ENCODE results near the gene GPC5.

Gene GPC5

DNA sequence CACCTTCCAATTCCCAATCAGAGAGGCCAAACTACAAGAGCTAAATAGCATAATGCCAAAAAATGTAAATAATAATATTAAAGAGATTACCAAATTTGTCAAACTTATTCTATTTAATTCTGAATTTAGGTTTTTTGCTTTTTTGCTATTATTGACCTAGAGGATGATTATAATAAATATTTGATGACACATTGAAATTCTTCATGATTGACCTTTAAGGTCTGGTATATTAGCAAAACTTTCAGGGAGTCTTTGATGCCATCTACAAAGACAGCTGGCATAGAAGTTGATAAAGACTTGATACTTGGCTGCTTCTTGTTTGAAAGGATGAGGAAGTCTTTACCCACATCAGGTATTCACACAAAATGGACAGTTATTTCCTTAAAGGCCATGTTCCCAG lies 1168.3 kb downstream of the GPC5 start:
- Histone ChIP-seq H3K36me3 (ENCODE audit: insufficient read depth, insufficient read length, low read length) (no peaks in the 10 kb centered on the region), H3K4me3 (ENCODE audit: insufficient read length, low read depth) (no peak overlapping the region), H3K27me3 (ENCODE audit: insufficient read depth, insufficient read length) (no peaks in the 10 kb centered on the region), H3K4me1 (ENCODE audit: insufficient read depth, insufficient read length) (no peaks in the 10 kb centered on the region), H3K9me3 (ENCODE audit: insufficient read depth, low read length) (no peaks in the 10 kb centered on the region), H3K9ac (ENCODE audit: insufficient read length, low read depth) (no peak overlapping the region)
- TF ChIP-seq YY1 (IDR thresholded peaks at IDR 0.05; ENCODE audit: insufficient read depth, insufficient read length) (no peak), ZNF274 (IDR thresholded peaks at IDR 0.05; ENCODE audit: low read depth, low read length) (no peak), SUZ12 (IDR thresholded peaks at IDR 0.05; ENCODE audit: extremely low read depth, insufficient read depth, insufficient read length) (no peak)
- no peak for DNase-seq (ENCODE audit: low read depth, low spot score)

DNA sequence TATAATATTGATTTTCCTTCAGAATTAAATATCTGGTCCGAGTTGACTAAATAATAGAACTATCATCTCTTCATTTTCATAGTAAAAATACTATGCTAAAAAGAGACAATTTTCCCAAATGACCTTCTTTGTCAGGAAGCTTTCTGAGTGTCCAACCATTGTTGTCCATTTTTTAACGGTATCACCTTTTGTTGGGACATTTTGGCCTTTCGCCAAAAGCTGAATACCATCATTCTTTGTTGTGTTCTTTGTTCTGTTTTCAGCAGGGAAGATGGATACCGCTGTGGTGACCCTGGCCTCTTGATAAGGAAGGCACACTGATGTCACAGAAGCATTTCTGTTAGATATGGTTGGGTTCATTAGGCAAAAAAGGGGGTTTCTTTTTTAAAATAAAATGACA lies 1173.8 kb downstream of the GPC5 start:
- no peak for DNase-seq (ENCODE audit: low read depth, low spot score)
- TF ChIP-seq YY1 (IDR thresholded peaks at IDR 0.05; ENCODE audit: insufficient read depth, insufficient read length) (no peak), ZNF274 (IDR thresholded peaks at IDR 0.05; ENCODE audit: low read depth, low read length) (no peak), SUZ12 (IDR thresholded peaks at IDR 0.05; ENCODE audit: extremely low read depth, insufficient read depth, insufficient read length) (no peak)
- H3K27me3 ChIP-seq (ENCODE audit: insufficient read depth, insufficient read length): no peaks in the 10 kb centered on the region
- H3K36me3 ChIP-seq (ENCODE audit: insufficient read depth, insufficient read length, low read length): no peaks in the 10 kb centered on the region
- no peaks in the 10 kb centered on the region for H3K9me3 ChIP-seq (ENCODE audit: insufficient read depth, low read length)
- H3K4me1 ChIP-seq (ENCODE audit: insufficient read depth, insufficient read length): no peaks in the 10 kb centered on the region
- H3K9ac ChIP-seq (ENCODE audit: insufficient read length, low read depth): no peak overlapping the region
- no peak overlapping the region for H3K4me3 ChIP-seq (ENCODE audit: insufficient read length, low read depth)

DNA sequence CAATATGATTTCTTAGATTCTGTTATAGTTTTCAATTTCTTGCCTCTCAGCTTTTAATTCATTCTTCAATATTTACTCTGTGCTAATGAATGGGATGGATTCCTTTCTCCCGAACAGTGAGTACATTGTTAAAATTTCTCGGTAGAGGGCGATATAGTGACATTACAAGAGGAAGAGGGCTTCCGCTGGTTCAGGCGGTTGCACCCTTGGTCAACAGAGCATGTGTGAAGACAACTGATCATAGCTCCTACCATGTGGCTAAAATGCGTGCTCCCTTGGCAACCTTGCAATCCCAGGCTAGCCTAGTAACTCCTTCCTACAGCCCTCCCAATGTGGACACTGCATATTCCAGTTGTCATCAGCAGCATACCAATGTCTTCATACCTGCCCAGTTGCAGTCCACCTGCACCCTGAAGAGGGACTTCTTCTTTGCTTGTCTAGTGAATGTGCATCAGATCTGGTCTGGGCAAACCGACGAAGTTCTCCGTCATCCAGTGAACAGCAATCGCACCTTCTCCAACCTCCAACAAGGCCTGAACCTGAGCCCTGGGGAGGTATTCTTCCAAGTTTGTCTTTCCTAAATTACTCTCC lies 1175.1 kb downstream of the GPC5 start:
- H3K27me3 ChIP-seq (ENCODE audit: insufficient read depth, insufficient read length): no peaks in the 10 kb centered on the region
- H3K9me3 ChIP-seq (ENCODE audit: insufficient read depth, low read length): no peaks in the 10 kb centered on the region
- no peak overlapping the region for H3K9ac ChIP-seq (ENCODE audit: insufficient read length, low read depth)
- H3K4me3 ChIP-seq (ENCODE audit: insufficient read length, low read depth): no peak overlapping the region
- TF ChIP-seq SUZ12 (IDR thresholded peaks at IDR 0.05; ENCODE audit: extremely low read depth, insufficient read depth, insufficient read length) (no peak), ZNF274 (IDR thresholded peaks at IDR 0.05; ENCODE audit: low read depth, low read length) (no peak), YY1 (IDR thresholded peaks at IDR 0.05; ENCODE audit: insufficient read depth, insufficient read length) (no peak)
- DNase-seq (ENCODE audit: low read depth, low spot score): peak; percentile 38
- no peaks in the 10 kb centered on the region for H3K36me3 ChIP-seq (ENCODE audit: insufficient read depth, insufficient read length, low read length)
- no peaks in the 10 kb centered on the region for H3K4me1 ChIP-seq (ENCODE audit: insufficient read depth, insufficient read length)

DNA sequence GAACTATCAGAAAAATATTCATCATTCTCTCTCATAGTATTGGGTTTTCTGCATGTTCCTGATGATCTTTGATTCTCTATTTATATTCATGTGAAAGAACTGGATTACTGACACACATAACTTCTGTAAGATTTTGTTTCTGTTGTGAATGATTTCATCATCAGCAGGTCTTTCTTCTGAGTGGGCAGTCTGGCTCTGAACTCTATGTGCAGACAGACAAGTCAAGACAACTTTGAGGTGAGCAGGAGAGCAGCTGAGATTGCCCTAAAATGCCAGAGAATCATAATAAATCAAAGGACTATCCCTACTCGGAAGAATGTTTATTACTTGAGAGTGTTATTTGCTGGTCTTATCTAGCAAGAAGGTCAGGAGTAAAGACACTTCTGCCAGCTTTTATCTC lies 1176.1 kb downstream of the GPC5 start:
- Histone ChIP-seq H3K9me3 (ENCODE audit: insufficient read depth, low read length) (no peaks in the 10 kb centered on the region), H3K4me3 (ENCODE audit: insufficient read length, low read depth) (no peak overlapping the region), H3K36me3 (ENCODE audit: insufficient read depth, insufficient read length, low read length) (no peaks in the 10 kb centered on the region), H3K4me1 (ENCODE audit: insufficient read depth, insufficient read length) (no peaks in the 10 kb centered on the region), H3K27me3 (ENCODE audit: insufficient read depth, insufficient read length) (no peaks in the 10 kb centered on the region), H3K9ac (ENCODE audit: insufficient read length, low read depth) (no peak overlapping the region)
- TF ChIP-seq YY1 (IDR thresholded peaks at IDR 0.05; ENCODE audit: insufficient read depth, insufficient read length) (no peak), SUZ12 (IDR thresholded peaks at IDR 0.05; ENCODE audit: extremely low read depth, insufficient read depth, insufficient read length) (no peak)
- DNase-seq (ENCODE audit: low read depth, low spot score): no peak

DNA sequence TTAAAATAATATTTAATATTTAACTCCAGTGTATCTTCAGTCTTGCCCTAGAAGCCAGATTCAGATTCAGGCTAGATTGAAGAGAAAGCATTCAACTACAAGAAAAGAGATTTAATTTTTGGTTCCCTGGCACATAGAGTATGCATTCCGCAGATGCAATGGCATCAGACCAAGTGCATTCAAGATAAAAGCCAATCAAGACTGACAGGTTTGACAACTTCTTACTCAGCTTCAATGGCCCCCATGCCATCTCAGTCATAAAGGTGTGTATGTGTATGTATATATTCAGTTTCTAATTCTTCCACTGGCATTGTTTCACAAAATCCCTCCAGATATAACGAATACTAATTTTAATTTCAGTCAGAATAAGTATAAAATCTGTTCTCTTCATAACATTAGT lies 1177.4 kb downstream of the GPC5 start:
- H3K4me3 ChIP-seq (ENCODE audit: insufficient read length, low read depth): no peak overlapping the region
- DNase-seq (ENCODE audit: low read depth, low spot score): no peak
- no peak overlapping the region for H3K9ac ChIP-seq (ENCODE audit: insufficient read length, low read depth)
- TF ChIP-seq YY1 (IDR thresholded peaks at IDR 0.05; ENCODE audit: insufficient read depth, insufficient read length) (no peak), SUZ12 (IDR thresholded peaks at IDR 0.05; ENCODE audit: extremely low read depth, insufficient read depth, insufficient read length) (no peak), ZNF274 (IDR thresholded peaks at IDR 0.05; ENCODE audit: low read depth, low read length) (no peak)
- H3K36me3 ChIP-seq (ENCODE audit: insufficient read depth, insufficient read length, low read length): no peaks in the 10 kb centered on the region
- no peaks in the 10 kb centered on the region for H3K4me1 ChIP-seq (ENCODE audit: insufficient read depth, insufficient read length)
- no peaks in the 10 kb centered on the region for H3K27me3 ChIP-seq (ENCODE audit: insufficient read depth, insufficient read length)
- H3K9me3 ChIP-seq (ENCODE audit: insufficient read depth, low read length): no peaks in the 10 kb centered on the region

DNA sequence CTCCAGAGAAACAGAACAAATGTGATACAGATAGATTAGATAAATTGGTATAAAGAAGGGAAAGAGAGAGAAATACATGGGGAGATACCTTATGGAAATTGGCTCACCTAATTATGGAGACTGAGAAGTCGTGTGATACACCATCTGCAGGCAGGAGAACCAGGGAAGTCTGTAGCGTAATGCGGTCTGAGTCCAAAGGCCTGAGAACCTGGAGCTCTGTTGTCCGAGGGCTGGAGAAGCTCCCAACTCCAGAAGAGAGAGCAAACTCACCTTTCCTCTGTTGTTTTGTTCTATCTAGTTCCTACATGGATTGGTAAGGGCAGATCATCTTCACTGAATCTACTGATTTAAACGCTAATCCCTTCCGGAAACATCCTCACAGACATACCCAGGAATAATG lies 1179.9 kb downstream of the GPC5 start:
- Histone ChIP-seq H3K4me1 (ENCODE audit: insufficient read depth, insufficient read length) (no peaks in the 10 kb centered on the region), H3K4me3 (ENCODE audit: insufficient read length, low read depth) (no peak overlapping the region), H3K36me3 (ENCODE audit: insufficient read depth, insufficient read length, low read length) (no peaks in the 10 kb centered on the region), H3K9ac (ENCODE audit: insufficient read length, low read depth) (no peak overlapping the region), H3K27me3 (ENCODE audit: insufficient read depth, insufficient read length) (no peaks in the 10 kb centered on the region), H3K9me3 (ENCODE audit: insufficient read depth, low read length) (no peaks in the 10 kb centered on the region)
- no peak for DNase-seq (ENCODE audit: low read depth, low spot score)
- no peak for TF ChIP-seq ZNF274 (IDR thresholded peaks at IDR 0.05; ENCODE audit: low read depth, low read length)
- TF ChIP-seq SUZ12 (IDR thresholded peaks at IDR 0.05; ENCODE audit: extremely low read depth, insufficient read depth, insufficient read length): no peak
- no peak for TF ChIP-seq YY1 (IDR thresholded peaks at IDR 0.05; ENCODE audit: insufficient read depth, insufficient read length)

DNA sequence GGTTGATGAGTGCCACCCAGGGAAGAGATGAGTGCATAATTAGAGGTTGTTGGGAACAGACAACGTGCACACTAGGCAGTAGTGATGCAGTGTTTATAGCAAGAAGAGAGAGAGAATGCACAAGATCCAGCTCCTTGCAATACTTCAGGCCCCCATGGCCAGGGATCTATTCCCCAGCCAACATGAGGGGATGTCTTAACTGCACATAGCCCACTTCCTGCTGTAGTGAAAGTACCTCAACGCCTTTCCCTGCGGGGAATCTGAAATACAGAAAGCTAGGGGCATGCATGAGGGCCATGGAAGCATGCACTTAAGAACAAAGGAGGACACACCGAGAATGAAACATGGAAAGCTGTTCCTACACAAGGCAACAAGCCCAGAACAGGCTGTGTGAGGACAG lies 1191.5 kb downstream of the GPC5 start:
- TF ChIP-seq SUZ12 (IDR thresholded peaks at IDR 0.05; ENCODE audit: extremely low read depth, insufficient read depth, insufficient read length): no peak
- TF ChIP-seq ZNF274 (IDR thresholded peaks at IDR 0.05; ENCODE audit: low read depth, low read length): no peak
- TF ChIP-seq YY1 (IDR thresholded peaks at IDR 0.05; ENCODE audit: insufficient read depth, insufficient read length): no peak
- no peak for DNase-seq (ENCODE audit: low read depth, low spot score)
- no peaks in the 10 kb centered on the region for H3K36me3 ChIP-seq (ENCODE audit: insufficient read depth, insufficient read length, low read length)
- H3K4me1 ChIP-seq (ENCODE audit: insufficient read depth, insufficient read length): no peaks in the 10 kb centered on the region
- no peak overlapping the region for H3K4me3 ChIP-seq (ENCODE audit: insufficient read length, low read depth)
- H3K27me3 ChIP-seq (ENCODE audit: insufficient read depth, insufficient read length): no peaks in the 10 kb centered on the region
- H3K9me3 ChIP-seq (ENCODE audit: insufficient read depth, low read length): no peaks in the 10 kb centered on the region
- no peak overlapping the region for H3K9ac ChIP-seq (ENCODE audit: insufficient read length, low read depth)
